HTERT RPE-1 (cell line): ENCODE measurements around the gene GFI1B.
"Not testable (repeated sequence)": the region's sequence is repeated elsewhere in the genome, so short reads cannot be mapped to it uniquely, and the experiment has no call there.

Experiments used
- in situ Hi-C: fragments of 300-500 bp; cut with MboI; formaldehyde crosslinking; loops from 4 replicates; pipeline ENCODE4 v1.14.3; 2020; ENCODE audit warnings: low sequenced_read_pairs

GFI1B gene

DNA sequence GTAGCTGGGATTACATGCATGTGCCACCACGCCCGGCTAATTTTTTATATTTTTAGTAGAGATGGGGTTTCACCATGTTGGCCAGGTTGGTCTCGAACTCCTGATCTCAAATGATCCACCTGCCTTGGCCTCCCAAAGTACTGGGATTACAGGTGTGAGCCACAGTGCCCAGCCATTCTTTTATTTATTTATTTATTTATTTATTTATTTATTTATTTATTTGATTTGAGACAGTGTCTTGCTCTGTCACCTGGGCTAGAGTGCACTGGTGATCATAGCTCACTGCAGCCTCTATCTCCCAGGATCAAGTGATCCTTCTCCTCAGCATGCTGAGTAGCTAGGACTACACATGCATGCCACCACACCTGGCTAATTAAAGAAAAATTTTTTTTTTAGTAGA lies 10.6 kb upstream of the GFI1B start:
- in situ Hi-C loops, result not testable (repeated sequence)

DNA sequence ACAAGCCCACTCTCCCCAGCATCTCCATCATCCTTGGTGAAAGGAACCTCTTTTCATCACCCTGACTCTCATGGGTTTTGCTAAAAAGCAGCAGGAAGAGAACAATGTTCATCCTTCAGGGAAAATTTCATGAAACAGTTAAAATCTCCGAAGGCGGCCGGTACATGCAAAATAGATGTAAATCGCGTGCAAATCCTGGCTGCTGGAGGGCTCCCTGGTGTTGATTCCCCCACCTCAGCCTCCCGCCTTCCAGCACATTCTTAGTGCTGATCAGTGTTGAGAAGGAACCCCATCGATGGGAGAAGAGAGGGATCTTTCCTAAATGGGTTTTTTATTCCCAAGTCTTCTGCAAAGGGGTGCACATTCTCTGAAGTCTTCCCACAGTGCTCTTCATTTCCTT lies 8.7 kb upstream of the GFI1B start:
- in situ Hi-C loops, result no loop called here

DNA sequence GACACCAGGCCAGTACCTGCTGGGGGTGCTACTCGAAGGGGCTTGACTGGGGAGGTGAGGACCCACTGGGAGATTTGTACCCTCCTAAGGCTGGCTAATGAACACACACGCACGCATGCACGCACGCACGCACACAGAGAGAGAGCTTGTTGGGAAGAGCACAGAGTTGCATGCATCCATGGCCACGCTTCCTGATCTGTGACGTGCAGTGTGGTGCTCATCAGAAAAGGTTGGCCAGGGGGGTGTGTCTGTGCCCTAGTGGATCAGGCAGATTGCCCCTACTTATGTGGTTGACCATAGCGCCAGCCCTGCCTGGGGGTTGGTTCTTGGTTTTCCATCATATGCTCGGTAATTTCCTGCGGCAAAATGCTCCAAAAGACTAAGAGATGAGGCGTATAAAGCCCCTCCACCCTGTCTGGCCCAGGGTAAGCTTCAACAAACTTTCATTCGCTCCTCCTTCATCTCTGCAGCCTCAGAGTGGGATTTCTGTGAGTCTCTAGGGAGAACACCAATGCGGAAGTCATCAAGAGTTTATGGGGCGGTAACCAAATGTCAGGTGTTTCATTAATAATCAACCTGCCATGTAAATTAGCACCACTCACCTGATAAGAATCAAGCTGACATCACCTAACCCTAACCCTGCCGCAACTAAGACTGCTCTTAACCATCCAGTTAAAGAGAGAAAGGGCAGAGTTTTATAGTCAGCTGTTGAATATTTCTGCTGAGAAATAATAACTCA lies 8.0 kb upstream of the GFI1B start:
- in situ Hi-C loops, result no loop called here

DNA sequence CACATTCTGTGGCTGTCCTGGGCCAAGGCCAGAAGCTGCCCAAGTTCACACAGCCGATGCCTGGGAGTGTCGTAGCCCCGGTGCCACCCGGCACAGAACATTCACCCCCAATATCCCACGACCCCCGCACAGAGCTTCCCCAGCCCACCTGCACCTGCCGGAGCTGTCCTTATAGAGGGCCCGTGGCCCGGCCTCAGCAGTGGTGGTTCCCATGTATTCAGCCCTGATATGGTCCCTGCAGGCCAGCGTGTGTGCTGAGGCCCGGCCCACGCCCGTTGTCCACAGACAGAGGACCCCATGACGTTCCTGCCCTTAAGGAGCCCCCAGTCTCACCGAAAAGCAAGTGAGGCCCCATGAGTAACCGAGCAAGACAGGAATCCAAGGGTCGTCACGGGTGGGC lies 5.3 kb upstream of the GFI1B start:
- in situ Hi-C loops, result no loop called here

DNA sequence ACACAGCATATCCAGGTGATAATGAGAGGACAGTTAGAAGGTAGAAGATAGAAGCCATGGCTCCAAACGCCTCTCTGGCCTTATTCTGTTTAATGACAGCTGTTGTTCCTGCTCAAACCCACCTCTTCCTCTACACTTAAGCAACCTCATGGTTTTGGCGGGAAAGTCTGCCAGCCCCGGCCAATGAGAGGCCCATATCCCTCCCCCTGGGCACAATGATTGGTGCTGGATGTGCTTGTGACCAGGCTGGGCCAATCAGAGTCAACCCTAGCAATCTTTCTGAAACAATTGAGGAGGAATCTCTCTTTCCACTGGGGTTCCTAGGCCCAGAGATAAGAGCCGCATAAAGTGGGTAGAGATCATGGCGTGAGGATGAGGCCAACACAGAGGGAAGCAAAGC lies 4.8 kb upstream of the GFI1B start:
- in situ Hi-C loops, result no loop called here

DNA sequence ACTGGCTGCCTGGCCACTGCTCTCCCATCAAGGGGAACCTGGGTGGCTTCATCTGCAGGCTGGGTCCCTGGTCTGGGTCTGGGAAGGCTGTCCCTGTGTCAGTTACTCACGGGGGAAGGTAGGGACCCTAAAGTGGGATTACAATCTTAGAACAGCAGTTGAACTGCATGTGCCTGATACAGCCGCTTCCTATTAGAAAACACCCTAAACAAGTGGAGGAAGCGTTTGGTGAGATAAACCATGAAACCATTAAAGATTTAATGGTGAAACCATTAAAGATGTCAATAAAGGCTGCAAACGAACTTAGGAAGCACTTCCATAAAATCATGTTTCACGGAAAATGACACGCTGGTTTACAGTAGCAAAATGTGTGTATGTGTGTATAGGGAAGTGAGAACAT lies 2.5 kb upstream of the GFI1B start:
- in situ Hi-C loops, result no loop called here

DNA sequence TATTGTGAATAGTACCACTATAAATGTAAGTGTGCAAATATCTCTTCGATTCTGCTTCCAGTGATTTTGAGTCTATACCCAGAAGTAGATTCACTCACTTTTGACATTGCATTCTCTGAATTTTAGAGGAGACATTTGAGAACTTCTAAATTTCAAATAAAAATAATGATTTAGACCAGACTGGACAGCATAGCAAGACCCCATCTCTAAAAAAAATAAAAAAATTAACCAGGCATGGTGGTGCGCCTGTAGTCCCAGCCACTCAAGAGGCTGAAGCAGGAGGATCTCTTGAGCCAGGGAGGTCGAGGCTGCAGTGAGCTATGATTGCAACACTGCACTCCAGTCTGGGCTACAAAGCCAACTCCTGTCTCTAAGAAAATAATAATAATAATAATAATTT lies 1.9 kb upstream of the GFI1B start:
- in situ Hi-C loops, result no loop called here

DNA sequence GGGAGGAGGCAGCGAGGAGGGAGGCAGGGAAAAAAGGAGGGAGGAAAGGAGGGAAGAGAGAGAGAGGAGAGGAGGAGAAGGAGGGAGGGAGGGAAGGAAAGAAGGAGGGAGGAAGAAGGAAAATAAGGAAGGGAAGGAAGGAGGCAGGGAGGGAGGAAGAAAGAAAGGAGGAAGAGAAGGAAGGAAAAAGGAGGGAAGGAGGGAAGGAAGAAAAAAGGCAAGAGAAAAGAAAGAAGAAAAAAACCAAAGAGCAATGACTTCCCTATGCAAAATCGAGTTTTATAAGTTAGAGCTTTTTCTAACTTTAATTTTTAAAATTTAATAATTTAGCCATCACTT lies 413 bp upstream of the GFI1B start:
- in situ Hi-C loops, result no loop called here

DNA sequence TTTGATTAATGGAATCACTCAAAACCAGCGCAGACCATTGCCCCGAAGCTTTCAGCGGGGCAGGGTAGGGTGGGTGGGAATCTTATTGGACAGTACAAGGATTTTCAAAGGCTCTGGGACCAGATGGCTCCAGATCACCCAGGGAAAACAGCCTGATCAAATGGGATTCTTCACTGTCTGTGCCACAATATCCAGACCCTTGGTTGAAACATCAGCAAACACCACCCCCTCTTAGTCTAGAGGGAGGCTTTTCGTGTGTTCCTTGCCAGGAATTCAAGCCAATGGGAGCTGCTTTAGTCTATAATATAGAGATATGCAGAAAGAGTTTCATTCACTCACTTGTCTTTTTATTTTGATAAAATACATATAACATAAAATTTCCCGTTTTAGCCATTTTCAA lies 1.7 kb downstream of the GFI1B start:
- in situ Hi-C loops, result no loop called here

DNA sequence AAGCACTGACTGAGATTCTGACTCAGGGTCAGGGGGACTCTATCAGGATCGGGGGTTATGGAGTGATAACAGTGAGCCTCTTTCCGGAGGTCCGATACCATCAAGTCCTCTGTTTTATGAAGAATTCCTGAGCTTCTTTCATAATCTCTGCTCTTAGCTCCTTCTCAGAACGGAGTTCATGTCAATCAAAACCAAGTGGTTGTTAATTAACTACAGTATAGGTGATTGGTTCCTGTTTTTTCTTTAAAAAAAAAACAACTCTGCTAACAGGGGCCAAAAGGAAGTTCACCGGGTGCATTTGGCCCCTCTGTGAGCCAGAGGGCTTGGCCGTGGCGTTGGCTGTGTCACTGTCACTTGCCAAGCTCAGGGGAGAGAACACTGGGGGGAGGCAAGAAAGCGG lies 4.0 kb downstream of the GFI1B start:
- in situ Hi-C loops, result no loop called here

DNA sequence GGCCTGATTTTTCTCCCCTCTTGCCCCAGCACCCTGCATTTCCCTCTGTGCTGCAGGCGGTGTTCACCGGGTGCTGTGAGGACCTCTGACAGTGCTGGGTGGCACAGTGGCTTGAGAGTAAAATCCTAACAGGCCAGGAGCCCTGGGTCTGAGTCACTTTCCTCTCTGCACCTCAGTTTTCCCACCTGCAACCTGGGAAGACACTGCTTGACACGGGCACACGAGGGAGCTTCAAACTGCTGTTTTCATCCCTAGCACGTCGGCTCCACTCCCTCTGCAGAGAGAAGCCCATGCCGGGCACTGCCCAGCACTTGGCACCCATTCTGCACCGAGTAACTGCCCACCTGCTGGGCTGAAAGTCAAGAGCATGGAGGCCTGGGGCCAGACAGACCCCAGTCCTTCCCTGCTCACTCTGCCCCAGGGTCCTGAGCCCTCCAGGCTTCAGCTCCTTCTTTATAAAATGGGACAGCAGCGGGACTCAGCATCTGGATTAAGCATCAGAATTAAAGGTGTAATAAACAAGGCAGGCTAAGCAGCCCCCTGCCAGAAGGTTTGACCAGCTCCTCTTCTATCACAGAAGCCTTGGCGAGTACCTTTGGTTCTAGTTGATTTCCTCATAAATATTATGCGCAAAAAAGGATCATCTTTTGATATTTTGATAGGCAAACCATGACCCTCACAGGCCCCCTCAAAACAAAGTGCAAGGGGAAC lies 5.2 kb downstream of the GFI1B start:
- in situ Hi-C loops, result no loop called here

DNA sequence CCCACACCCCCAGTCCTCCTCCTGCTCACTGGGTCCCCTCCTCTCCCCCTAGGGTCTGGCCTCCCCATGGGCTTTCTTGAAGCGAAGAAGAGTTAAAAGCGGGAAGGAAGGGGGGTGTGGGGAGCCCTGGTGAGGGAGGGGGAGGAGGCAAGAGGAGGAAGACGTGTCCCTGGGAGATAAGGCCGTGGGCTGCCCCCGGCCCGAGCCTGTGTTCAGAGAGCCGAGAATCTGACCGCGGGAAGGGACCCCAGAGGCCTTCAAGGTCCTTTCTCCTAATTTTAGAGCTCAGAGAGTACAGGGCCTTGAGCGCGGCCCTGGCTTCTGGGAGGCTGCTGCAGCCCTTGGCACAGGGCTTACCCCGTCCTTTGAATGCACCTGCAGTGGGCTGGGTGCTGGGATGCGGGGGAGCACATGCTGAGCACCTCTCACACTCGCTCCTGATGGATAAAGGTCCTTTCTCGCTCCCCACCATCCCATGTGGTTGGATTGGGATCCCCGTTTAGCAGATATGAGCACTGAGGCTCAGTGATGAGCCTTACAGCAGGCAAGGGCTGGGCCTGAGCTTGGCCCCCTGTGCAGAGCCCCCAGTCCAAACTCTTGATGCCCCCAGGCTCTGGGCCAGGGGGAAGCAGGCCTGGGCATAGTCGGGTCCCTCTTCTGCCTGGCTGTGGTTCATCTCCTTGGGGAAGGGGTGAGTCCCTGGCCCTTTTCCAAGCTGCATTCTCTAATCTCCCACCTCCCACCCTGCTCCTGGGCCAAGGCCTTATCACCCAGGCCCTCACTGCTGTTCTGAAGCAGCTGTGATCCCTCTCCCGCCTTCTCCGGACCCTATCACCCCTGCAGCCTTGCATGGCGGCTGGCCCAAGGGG lies 5.9 kb downstream of the GFI1B start:
- in situ Hi-C loops, result no loop called here

DNA sequence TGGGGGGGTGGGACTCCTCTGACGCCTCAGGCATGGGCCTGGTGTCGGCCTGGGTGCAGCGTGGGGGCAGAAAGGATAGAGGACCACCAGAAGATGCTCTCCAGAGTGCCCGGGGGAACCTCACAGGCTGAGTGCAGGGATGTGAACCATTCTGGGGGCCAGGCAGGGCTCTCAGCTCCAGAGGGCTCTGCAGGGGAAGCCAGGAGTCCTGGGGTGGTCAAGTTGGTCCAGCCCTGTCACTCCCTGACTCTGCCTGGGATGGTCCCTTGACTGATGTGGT lies 6.5 kb downstream of the GFI1B start:
- in situ Hi-C loops, result no loop called here

DNA sequence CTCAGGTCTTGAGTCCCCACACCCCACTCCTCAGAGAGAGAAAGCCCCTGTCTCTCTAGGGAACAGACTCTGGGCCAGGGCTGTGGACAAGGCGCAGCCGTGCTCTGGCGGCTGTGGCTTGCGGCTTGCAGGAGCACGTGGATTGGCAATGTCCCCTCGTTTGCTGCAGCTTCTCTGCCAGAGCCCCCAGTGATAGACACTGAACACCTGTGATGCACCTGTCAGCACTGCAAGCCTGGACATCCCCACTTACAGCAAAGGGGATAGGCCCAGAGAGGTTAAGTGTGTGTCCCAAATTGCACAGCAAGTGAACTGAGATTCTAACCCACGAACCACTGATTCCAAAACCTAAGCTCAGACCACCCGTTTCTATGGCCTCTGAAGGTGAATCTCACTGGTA lies 7.0 kb downstream of the GFI1B start:
- in situ Hi-C loops, result no loop called here

DNA sequence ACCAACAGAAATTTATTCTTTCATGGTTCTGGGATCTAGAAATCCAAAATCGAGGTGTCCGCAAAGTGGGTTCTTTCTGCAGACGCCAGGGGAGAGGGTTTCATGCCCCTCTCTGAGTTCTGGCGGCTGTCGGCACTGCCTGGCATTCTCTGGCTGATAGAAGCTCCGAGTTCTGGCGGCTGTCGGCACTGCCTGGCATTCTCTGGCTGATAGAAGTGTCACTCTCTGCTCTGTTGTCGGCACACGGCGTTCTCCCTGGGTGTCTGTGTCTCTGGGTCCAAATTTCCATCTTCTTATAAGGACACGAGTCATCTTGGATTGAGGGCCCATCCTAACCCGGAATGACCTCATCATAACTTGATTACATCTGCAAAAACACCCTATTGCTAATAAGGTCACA lies 7.6 kb downstream of the GFI1B start:
- in situ Hi-C loops, result no loop called here

DNA sequence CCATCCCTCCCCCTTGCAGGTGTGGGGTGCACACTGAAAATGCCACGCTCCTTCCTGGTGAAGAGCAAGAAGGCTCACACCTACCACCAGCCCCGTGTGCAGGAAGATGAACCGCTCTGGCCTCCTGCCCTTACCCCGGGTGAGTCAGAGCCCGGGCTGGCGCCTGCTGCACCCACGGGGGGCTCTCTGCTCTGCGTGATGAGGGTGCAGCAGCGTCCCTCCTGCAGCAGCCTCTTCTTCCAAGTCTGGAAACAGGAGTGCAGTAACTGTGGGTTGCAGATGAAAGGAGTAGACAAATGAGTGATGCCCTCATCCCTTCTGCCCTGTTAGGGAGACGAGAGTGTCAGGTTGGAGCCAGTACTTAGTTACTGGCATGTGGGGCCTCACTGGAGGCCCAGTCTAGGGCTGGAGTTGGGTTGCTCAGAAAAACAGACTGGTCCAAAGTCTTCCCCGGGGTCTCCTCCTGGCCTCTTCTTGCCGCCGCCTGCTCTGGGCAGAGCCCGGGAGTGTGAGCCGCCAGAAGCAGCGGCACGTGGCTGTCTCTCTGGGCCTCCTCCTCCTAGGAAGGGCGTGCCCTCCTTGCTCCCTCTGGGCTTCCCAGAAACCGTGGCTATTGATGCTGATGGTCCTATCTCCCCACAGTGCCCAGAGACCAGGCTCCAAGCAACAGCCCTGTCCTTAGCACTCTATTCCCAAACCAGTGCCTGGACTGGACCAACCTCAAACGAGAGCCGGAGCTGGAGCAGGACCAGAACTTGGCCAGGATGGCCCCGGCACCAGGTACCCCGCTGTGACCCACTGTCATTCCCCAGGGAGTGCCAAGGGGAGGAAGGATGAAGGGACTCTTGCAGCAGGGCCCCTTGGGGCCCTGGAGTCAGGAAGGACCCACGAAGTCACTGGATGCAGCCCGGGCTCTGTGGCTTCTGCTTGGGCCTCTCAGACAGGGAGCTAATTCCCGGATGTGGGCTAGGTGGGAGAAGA lies 8.4 kb downstream of the GFI1B start:
- in situ Hi-C loops, result no loop called here

DNA sequence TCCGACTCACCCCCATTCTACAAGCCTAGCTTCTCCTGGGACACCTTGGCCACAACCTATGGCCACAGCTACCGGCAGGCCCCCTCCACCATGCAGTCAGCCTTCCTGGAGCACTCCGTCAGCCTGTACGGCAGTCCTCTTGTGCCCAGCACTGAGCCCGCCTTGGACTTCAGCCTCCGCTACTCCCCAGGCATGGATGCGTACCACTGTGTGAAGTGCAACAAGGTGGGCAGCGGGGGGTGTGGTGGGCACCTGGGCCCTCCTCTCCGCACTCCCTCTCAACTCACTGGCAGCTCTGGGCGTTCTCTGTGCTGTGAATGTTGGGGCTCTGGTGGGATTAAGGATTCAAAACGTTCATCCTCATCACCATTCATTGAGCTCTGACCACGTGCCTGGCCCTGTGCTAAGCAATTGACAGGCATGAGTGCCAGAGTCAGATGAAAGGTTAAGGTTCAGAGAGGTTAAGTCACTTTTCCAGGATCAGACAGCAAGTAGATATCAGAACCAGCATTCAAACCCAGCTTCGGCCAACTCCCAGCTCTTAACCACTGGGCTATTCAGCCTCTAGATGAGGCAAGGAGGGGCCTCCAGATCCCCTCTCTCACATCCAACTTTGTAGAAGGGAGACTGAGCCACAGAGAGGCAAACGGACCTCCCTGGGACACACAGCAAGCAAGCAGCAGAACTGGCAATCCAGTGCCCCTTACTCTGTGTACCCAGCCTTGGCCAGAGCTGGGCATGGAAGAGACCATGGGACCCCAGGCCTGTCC lies 9.9 kb downstream of the GFI1B start:
- in situ Hi-C loops, result no loop called here

DNA sequence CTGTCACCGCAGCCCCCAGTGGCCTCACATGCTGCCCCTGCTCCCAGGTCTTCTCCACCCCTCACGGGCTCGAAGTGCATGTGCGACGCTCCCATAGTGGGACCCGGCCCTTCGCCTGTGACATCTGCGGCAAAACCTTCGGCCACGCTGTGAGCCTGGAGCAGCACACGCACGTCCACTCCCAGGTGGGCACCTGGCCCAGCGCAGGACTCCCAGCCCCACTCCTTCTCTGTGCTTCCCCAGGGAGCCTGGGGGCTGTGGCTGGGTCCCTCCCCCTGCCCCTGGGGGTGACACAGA lies 10.5 kb downstream of the GFI1B start:
- in situ Hi-C loops, result no loop called here

DNA sequence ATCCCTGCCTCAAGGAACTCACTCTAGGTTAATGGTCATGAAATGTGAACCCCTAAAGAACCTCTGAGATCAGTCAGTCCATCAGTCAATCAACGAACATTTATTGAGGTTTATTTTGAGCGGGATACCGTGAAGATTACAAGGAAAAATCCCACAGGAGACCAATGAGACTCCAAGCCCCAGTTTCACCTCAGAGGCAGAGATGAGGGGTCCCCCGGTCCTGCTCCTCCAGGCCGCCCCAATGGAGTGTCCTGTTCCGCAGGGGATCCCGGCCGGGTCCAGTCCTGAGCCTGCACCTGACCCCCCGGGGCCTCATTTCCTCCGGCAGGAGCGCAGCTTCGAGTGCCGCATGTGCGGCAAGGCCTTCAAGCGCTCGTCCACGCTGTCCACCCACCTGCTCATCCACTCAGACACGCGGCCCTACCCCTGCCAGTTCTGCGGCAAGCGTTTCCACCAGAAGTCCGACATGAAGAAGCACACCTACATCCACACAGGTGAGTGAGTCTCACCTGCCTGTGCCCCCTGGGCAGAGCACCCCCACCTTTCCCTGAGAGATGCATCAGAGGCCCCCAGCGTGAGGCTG lies 11.0 kb downstream of the GFI1B start:
- in situ Hi-C loops, result no loop called here

DNA sequence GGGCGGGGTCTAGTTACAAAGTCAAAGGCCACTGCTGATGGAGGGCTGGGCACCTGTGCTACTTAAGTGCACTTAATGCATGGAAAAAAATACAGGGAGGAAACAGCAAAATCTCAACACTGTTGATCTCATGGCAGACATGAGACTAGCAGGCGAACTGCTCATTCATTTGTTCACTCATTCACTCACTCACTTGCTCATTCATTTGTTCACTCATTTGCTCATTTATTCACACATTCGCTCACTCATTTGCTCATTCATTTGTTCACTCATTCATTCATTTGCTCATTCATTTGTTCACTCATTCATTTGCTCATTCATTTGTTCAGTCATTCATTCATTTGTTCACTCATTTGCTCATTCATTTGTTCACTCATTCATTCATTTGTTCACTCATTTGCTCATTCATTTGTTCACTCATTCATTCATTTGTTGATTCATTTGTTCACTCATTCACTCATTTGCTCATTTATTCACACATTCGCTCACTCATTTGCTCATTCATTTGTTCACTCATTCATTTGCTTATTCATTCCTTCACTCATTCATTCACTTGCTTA lies 11.6 kb downstream of the GFI1B start:
- in situ Hi-C loops, result not testable (repeated sequence)
